Testis (tissue), 2 donors: ENCODE measurements around the gene KIFBP.

Experiments used
- CTCF ChIP-seq, 3 experiments: fragments of 450-650 bp in 2 of 3; fragments of 200-600 bp in 1 of 3; sonication (generic) in 1 of 3; IDR thresholded peaks; one replicate each; pipeline ENCODE4 v1.5.1; 2016 to 2019; ENCODE audit warnings: antibody characterized with exemption in 3 of 3, mild to moderate bottlenecking in 2 of 3, moderate library complexity in 1 of 3
- POLR2A ChIP-seq: fragments of 450-650 bp; IDR thresholded peaks from one replicate; pipeline ENCODE4 v1.6.1; 2017; ENCODE audit warnings: antibody characterized with exemption, mild to moderate bottlenecking, moderate library complexity

DNA sequence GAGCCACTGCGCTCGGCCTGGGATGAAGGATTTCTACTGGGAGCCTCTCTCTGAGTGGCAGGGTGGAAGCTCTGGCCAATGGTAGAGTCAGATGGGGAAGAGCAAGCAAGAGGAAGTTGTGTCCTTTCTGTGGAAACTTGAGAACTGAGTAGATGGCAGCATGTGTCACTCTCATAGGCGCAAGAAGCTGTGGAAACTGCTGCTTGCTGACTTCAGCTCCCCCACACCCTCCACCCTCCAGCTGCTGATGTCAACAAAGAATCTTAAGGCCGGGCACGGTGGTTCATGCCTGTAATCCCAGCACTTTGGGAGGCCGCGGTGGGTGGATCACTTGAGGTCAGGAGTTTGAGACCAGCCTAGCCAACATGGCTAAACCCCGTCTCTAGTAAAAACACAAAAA is 59.5 kb downstream of the KIFBP start:
- TF ChIP-seq CTCF (IDR thresholded peaks at IDR 0.05) (no peak), POLR2A (no peak)
